Vagina (tissue), 2 donors: ENCODE data around the gene ENTHD1. TPM values are rescaled to one million over a fixed set of nuclear protein-coding genes. Genes with fewer than 3 reads are reported as not detected.

Experiments used
- DNase-seq, 2 donors: peaks; one replicate each; pipeline ENCODE4 v3.0.0-alpha.2; 2017; ENCODE audit errors: extremely low spot score in 2 of 2
- H3K27ac ChIP-seq: fragments of 200-600 bp; sonication (generic); one replicate; pipeline ENCODE4 v1.5.1; 2019
- H3K27me3 ChIP-seq: fragments of 200-600 bp; sonication (generic); one replicate; pipeline ENCODE4 v1.5.1; 2019
- H3K36me3 ChIP-seq, 2 donors: fragments of 200-600 bp; sonication (generic); one replicate each; pipeline ENCODE4 v1.5.1; 2017 to 2019
- H3K4me1 ChIP-seq: fragments of 200-600 bp; sonication (generic); one replicate; pipeline ENCODE4 v1.5.1; 2019
- H3K4me3 ChIP-seq, 2 donors: fragments of 200-600 bp; sonication (generic); 1 replicate in 1 of 2; 2 replicates in 1 of 2; pipeline ENCODE4 v1.5.1; 2016 to 2019
- H3K9me3 ChIP-seq: fragments of 200-600 bp; sonication (generic); one replicate; pipeline ENCODE4 v1.5.1; 2019
- POLR2A ChIP-seq, 2 donors: fragments of 450-650 bp; IDR thresholded peaks; one replicate each; pipeline ENCODE4 v1.6.1; 2017; ENCODE audit warnings: antibody characterized with exemption in 2 of 2, mild to moderate bottlenecking in 2 of 2, moderate library complexity in 2 of 2
- POLR2AphosphoS5 ChIP-seq, 2 donors: sonication (generic); formaldehyde crosslinking; IDR thresholded peaks; one replicate each; pipeline ENCODE4 v1.9.0; 2017; ENCODE audit warnings: antibody characterized with exemption in 2 of 2, mild to moderate bottlenecking in 2 of 2, low read depth in 1 of 2; ENCODE audit not compliant: insufficient read depth in 1 of 2
- intact Hi-C: fragments of 100-400 bp; cut with DNase I; formaldehyde crosslinking; loops from one replicate; pipeline ENCODE4 v1.15.1; 2023
- total RNA-seq: library from RNA; depleted of rRNA; stranded (reverse); fragments of >200 nt; gene quantifications from one replicate; pipeline ENCODE4 v1.2.3, GENCODE V29; 2016
- TF ChIP-seq, protein P1 (sequence below), 3 experiments: fragments of 450-650 bp in 2 of 3; fragments of 200-600 bp in 1 of 3; sonication (generic) in 1 of 3; IDR thresholded peaks; one replicate each; pipeline ENCODE4 v1.5.1; 2017 to 2019; ENCODE audit warnings: antibody characterized with exemption in 3 of 3, mild to moderate bottlenecking in 2 of 3, moderate library complexity in 2 of 3

ENTHD1 gene
- total RNA-seq, 1 donor from 2014 or later = not detected

DNA sequence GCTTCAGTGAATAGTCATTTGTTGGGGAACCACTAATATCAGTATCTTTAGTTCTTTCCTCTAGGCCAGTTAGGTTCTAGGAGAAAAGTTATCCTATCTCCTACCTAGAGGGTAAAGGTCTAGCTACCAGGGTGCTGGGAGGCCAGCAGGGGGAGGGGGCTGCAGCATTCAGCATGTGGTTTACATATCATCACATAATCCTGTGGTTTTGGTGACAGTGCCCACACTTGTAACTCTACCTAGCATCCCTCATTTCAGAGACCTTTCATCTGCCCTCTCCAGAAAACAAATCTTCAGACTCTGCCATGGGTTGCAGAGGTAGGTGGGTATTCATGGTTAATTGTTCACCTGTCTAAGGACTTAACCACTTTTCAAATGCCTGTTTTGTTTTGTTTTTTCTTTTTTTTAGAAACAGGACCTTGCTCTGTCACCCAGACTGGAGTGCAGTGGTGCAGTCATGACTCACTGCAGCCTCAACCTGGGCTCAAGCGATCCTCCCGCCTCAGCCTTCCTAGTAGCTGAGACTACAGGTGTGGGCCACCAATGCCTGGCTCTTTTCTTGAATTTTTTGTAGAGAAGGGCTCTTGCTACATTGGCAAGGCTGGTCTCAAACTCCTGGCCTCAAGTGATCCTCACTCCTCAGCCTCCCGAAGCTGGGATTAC, 146.8 kb downstream of the ENTHD1 start:
- intact Hi-C loops = no loop called here

DNA sequence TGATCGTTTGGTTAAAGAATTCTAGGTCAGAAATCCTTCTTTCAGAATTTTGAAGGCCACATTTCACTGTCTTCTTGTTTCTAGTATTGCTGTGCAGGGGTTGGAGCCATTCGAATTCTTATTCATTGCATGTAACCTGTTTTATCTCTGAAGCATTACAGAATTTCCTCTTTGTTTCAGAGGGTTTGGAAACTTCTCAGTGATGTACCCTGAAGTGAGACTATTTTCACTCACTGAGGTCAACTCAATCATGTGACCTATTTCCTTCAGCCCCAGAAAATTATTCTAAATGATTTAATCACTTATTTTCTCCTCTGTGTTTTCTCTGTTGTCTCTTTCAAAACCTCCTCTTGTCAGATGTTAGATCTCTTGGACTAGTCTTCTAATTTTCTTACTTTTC, 147.8 kb downstream of the ENTHD1 start:
- no peak for DNase-seq
- Histone ChIP-seq H3K9me3 (no peaks in the 10 kb centered on the region), H3K4me1 (no peaks in the 10 kb centered on the region), H3K4me3 (no peak overlapping the region), H3K36me3 (no peaks in the 10 kb centered on the region), H3K27me3 (no peaks in the 10 kb centered on the region), H3K27ac (no peak overlapping the region)
- no peak for TF ChIP-seq POLR2AphosphoS5 (IDR thresholded peaks at IDR 0.05; ENCODE audit: insufficient read depth in 1 of 2, low read depth in 1 of 2)
- no peak for TF ChIP-seq POLR2A (IDR thresholded peaks at IDR 0.05)
- TF ChIP-seq, protein P1, sequence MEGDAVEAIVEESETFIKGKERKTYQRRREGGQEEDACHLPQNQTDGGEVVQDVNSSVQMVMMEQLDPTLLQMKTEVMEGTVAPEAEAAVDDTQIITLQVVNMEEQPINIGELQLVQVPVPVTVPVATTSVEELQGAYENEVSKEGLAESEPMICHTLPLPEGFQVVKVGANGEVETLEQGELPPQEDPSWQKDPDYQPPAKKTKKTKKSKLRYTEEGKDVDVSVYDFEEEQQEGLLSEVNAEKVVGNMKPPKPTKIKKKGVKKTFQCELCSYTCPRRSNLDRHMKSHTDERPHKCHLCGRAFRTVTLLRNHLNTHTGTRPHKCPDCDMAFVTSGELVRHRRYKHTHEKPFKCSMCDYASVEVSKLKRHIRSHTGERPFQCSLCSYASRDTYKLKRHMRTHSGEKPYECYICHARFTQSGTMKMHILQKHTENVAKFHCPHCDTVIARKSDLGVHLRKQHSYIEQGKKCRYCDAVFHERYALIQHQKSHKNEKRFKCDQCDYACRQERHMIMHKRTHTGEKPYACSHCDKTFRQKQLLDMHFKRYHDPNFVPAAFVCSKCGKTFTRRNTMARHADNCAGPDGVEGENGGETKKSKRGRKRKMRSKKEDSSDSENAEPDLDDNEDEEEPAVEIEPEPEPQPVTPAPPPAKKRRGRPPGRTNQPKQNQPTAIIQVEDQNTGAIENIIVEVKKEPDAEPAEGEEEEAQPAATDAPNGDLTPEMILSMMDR (IDR thresholded peaks at IDR 0.05) = no peak
- intact Hi-C loops = no loop called here

More for the DNA sequence above, 146.8 kb downstream of the ENTHD1 start:
- DNase-seq = no peak
- no peaks in the 10 kb centered on the region for H3K4me1 ChIP-seq
- TF ChIP-seq POLR2A (IDR thresholded peaks at IDR 0.05) (no peak), POLR2AphosphoS5 (IDR thresholded peaks at IDR 0.05; ENCODE audit: insufficient read depth in 1 of 2, low read depth in 1 of 2) (no peak)
- TF ChIP-seq, protein P1 (IDR thresholded peaks at IDR 0.05) = no peak
- no peaks in the 10 kb centered on the region for H3K36me3 ChIP-seq
- H3K27ac ChIP-seq = no peak overlapping the region
- no peaks in the 10 kb centered on the region for H3K9me3 ChIP-seq
- H3K27me3 ChIP-seq = no peaks in the 10 kb centered on the region
- no peak overlapping the region for H3K4me3 ChIP-seq

DNA sequence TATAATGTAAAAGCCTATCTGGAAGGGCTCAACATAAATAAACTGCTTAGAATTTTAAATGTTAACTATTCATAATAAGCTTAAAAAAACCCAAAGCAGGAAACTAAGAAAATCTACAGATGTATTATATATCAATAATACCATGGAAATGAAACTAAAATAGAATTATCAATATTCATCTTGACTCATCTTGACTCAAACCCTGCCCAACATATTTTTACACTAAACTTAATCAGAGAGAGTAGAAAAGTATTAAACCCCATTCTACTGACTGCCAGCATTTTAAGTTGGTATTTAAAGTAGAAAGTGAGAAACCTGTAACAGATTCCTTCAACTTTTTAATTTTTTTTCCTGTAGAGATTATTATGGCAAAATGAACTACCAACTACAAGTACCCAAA, 149.2 kb downstream of the ENTHD1 start:
- H3K27ac ChIP-seq = no peak overlapping the region
- no peak for DNase-seq
- TF ChIP-seq, protein P1 (IDR thresholded peaks at IDR 0.05) = no peak
- TF ChIP-seq POLR2AphosphoS5 (IDR thresholded peaks at IDR 0.05; ENCODE audit: insufficient read depth in 1 of 2, low read depth in 1 of 2) (no peak), POLR2A (IDR thresholded peaks at IDR 0.05) (no peak)
- intact Hi-C loops = no loop called here
- no peaks in the 10 kb centered on the region for H3K4me1 ChIP-seq
- H3K9me3 ChIP-seq = no peaks in the 10 kb centered on the region
- no peaks in the 10 kb centered on the region for H3K36me3 ChIP-seq
- H3K27me3 ChIP-seq = no peaks in the 10 kb centered on the region
- H3K4me3 ChIP-seq = no peak overlapping the region

DNA sequence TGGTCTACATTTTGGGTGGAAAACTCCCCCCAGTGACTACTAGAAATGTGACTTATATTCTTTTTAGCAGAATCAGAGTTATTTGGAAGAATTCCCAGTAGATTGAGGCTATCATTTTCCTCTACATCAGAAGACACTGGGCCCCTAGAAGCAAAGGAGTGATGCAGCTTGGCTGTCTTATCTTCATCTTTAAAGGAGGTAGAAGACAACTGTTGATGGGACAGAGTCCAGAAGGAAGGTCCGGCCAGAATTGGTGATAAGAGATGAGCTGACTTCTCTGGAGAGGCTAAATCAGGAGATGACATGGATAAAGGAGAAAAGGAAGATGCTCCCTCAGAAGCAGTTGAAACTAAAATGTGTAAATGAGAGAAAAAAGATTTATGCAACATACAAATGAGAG, 149.6 kb downstream of the ENTHD1 start:
- no peaks in the 10 kb centered on the region for H3K9me3 ChIP-seq
- no peaks in the 10 kb centered on the region for H3K4me1 ChIP-seq
- TF ChIP-seq, protein P1 (IDR thresholded peaks at IDR 0.05) = no peak
- TF ChIP-seq POLR2A (IDR thresholded peaks at IDR 0.05) = no peak
- no peak for TF ChIP-seq POLR2AphosphoS5 (IDR thresholded peaks at IDR 0.05; ENCODE audit: insufficient read depth in 1 of 2, low read depth in 1 of 2)
- H3K27ac ChIP-seq = no peak overlapping the region
- DNase-seq = no peak
- intact Hi-C loops = no loop called here
- no peaks in the 10 kb centered on the region for H3K36me3 ChIP-seq
- no peak overlapping the region for H3K4me3 ChIP-seq
- no peaks in the 10 kb centered on the region for H3K27me3 ChIP-seq

DNA sequence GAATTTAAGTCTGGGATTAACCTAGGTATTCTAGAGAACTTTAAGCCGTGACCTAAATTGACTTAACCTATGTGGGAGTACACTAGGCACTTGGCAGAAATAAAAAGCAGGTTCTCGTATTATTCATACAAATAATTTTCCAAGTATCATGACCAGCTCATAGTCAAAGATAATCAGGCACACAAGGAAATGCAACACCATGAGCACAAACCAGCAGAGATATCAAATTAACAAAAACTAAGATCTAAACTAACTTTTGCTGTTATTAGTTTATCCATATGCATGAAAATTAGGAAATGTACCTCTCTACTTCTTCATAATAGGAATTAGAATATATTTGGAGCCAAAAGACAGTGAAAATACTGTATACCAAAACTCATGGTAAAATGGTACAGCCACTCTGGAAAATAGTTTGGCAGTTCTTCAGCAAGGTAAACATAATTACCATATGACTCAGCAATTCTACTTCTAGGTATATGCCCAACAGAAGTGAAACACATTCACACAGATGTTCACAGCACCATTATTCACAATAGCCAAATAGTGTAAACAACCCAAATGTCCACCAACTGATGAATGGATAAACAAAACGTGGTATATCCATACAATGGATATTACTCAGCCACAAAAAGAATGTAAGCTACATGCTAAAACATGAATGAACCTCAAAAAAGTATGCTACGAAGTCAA, 154.1 kb downstream of the ENTHD1 start:
- Histone ChIP-seq H3K36me3 (no peaks in the 10 kb centered on the region), H3K27ac (no peak overlapping the region), H3K4me3 (no peak overlapping the region), H3K9me3 (no peaks in the 10 kb centered on the region), H3K4me1 (no peaks in the 10 kb centered on the region), H3K27me3 (no peaks in the 10 kb centered on the region)
- no peak for DNase-seq
- no peak for TF ChIP-seq POLR2A (IDR thresholded peaks at IDR 0.05)
- intact Hi-C loops = no loop called here
